ENCODE results near the gene LAMB4. TPM values are rescaled to one million over a fixed set of nuclear protein-coding genes. Genes with fewer than 3 reads are reported as not detected.

LAMB4 gene
- total and polyA plus RNA-seq, 2 donors (not counting 1 experiment from before 2014, with no cell fraction given): 0.17 to 0.57 TPM

DNA sequence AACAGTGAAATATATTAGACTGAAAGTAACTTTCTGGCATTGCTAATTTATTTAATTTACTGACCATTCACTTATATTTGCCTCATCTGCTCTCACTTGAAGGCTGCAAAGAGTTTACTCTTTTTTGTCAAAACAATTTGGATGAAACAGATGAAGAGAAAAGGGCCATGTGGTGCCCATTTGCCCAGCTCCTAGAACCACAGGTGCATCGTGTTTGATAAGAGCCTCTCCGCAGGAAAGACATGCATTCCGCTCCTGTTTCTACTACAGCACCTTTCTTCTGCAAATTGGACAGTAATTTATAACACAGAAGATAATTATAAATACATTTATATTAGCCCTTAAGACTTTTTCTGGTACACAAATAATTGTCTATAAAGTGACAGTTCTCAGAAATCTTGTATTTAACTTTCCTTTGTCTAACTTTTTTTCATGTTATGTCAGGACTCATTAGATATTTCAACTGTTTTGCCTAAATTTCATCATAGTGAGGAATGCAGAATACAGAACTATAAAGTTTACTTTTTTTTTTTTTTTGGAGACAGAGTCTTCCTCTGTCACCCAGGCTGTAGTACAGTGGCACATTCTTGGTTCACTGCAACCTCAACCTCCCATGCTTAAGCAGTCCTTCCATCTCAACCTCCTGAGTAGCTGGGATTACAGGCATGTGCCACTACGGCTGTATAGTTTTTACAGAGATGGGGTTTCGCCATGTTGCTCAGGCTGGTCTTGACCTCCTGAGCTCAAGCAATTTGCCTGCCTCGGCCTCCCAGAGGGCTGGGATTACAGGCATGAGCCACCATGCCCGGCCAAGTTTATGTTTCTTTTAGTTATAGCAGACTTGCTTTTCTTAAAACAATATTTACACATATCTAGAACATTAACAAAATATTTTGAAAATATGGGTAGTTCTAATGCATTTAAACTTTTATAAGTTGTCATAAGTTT is 869 bp downstream of the LAMB4 start:
- H3K9me3 ChIP-seq (ENCODE audit: control insufficient read depth, insufficient read depth, low read depth, low read length): no peaks in the 10 kb centered on the region
- no peak overlapping the region for H3K4me3 ChIP-seq (replicated peaks in 1 of 4; ENCODE audit: control extremely low read depth in 1 of 4, insufficient read depth in 1 of 4, low read depth in 3 of 4, low read length in 4 of 4)
- no peak overlapping the region for H3K4me2 ChIP-seq (ENCODE audit: extremely low read depth, insufficient read depth, low read length)
- no peaks in the 10 kb centered on the region for H3K4me1 ChIP-seq (ENCODE audit: control insufficient read depth, extremely low read depth, insufficient read depth, low read length)
- no peaks in the 10 kb centered on the region for H3K27me3 ChIP-seq (ENCODE audit: control insufficient read depth, insufficient read depth, low read length)
- TF ChIP-seq, protein P1, sequence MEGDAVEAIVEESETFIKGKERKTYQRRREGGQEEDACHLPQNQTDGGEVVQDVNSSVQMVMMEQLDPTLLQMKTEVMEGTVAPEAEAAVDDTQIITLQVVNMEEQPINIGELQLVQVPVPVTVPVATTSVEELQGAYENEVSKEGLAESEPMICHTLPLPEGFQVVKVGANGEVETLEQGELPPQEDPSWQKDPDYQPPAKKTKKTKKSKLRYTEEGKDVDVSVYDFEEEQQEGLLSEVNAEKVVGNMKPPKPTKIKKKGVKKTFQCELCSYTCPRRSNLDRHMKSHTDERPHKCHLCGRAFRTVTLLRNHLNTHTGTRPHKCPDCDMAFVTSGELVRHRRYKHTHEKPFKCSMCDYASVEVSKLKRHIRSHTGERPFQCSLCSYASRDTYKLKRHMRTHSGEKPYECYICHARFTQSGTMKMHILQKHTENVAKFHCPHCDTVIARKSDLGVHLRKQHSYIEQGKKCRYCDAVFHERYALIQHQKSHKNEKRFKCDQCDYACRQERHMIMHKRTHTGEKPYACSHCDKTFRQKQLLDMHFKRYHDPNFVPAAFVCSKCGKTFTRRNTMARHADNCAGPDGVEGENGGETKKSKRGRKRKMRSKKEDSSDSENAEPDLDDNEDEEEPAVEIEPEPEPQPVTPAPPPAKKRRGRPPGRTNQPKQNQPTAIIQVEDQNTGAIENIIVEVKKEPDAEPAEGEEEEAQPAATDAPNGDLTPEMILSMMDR (conservative IDR thresholded peaks at IDR 0.05 in 1 of 2, IDR thresholded peaks at IDR 0.05 in 1 of 2; ENCODE audit: low read depth in 1 of 2, low read length in 2 of 2): no peak
- TF ChIP-seq EZH2 (IDR thresholded peaks at IDR 0.05; ENCODE audit: low read length, missing control alignments): no peak
- no peaks in the 10 kb centered on the region for H3K36me3 ChIP-seq (ENCODE audit: control insufficient read depth, insufficient read depth, low read length)
- no peak overlapping the region for H3K9ac ChIP-seq (ENCODE audit: insufficient read depth, low read length)
- no peak overlapping the region for H3K27ac ChIP-seq (ENCODE audit: insufficient read depth, low read length)
- H2AFZ ChIP-seq (ENCODE audit: low read length): no peak overlapping the region
- no peaks in the 10 kb centered on the region for H3K79me2 ChIP-seq (ENCODE audit: control insufficient read depth, insufficient read depth, low read length)
- peak in 1 of 2 donors; percentile 48 for DNase-seq (ENCODE audit: low read depth in 2 of 2)
- H4K20me1 ChIP-seq (ENCODE audit: control insufficient read depth, extremely low read depth, insufficient read depth, low read length): no peaks in the 10 kb centered on the region

DNA sequence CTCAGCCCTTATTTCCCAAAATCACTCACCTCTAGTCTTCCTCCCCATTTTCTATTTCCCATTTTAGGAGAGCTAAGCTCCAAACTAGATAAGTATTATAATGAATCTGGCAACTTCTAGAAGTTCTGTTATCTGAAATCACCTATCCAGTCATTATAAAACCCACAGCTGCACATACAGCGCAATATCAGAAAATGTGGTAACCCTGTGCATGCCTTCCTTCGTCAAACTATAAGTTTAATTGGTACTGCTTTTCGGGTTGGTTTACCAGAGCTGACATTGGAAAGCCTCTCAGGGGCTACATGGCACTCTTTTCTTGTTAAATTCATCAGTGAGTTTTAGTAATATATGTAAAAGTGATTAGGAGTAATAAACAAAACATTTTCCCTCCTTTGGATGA is 1.6 kb downstream of the LAMB4 start:
- no peak for TF ChIP-seq EZH2 (IDR thresholded peaks at IDR 0.05; ENCODE audit: low read length, missing control alignments)
- TF ChIP-seq, protein P1 (conservative IDR thresholded peaks at IDR 0.05 in 1 of 2, IDR thresholded peaks at IDR 0.05 in 1 of 2; ENCODE audit: low read depth in 1 of 2, low read length in 2 of 2): no peak
- Histone ChIP-seq H3K27me3 (ENCODE audit: control insufficient read depth, insufficient read depth, low read length) (no peaks in the 10 kb centered on the region), H3K9ac (ENCODE audit: insufficient read depth, low read length) (no peak overlapping the region), H2AFZ (ENCODE audit: low read length) (no peak overlapping the region), H3K27ac (ENCODE audit: insufficient read depth, low read length) (no peak overlapping the region), H3K79me2 (ENCODE audit: control insufficient read depth, insufficient read depth, low read length) (no peaks in the 10 kb centered on the region), H3K36me3 (ENCODE audit: control insufficient read depth, insufficient read depth, low read length) (no peaks in the 10 kb centered on the region), H3K4me1 (ENCODE audit: control insufficient read depth, extremely low read depth, insufficient read depth, low read length) (no peaks in the 10 kb centered on the region), H3K9me3 (ENCODE audit: control insufficient read depth, insufficient read depth, low read depth, low read length) (no peaks in the 10 kb centered on the region), H3K4me2 (ENCODE audit: extremely low read depth, insufficient read depth, low read length) (no peak overlapping the region), H3K4me3 (replicated peaks in 1 of 4; ENCODE audit: control extremely low read depth in 1 of 4, insufficient read depth in 1 of 4, low read depth in 3 of 4, low read length in 4 of 4) (no peak overlapping the region), H4K20me1 (ENCODE audit: control insufficient read depth, extremely low read depth, insufficient read depth, low read length) (no peaks in the 10 kb centered on the region)
- no peak for DNase-seq (ENCODE audit: low read depth in 2 of 2)

DNA sequence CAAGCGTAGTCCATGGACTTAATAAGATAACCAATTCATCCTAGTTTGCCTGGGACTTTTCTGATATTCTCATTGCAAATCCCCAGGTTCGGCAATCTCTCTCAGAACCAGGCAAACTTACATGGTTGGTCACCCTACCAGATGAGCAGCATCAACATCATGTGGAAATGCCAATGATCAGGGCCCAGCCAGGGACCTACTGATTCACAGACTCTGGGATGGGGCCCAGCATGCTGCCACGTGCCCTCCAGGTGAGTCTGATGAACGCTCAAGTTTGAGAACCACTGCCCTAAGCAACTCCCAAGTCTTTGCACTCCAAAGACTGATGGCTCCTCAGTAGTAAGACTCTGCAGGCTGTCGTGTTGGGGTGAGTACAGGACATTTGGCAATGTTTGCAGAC is 2.7 kb downstream of the LAMB4 start:
- no peaks in the 10 kb centered on the region for H3K36me3 ChIP-seq (ENCODE audit: control insufficient read depth, insufficient read depth, low read length)

More for the DNA sequence above, 2.7 kb downstream of the LAMB4 start:
- Histone ChIP-seq H3K4me3 (replicated peaks in 1 of 4; ENCODE audit: control extremely low read depth in 1 of 4, insufficient read depth in 1 of 4, low read depth in 3 of 4, low read length in 4 of 4) (no peak overlapping the region), H3K4me2 (ENCODE audit: extremely low read depth, insufficient read depth, low read length) (no peak overlapping the region), H3K27me3 (ENCODE audit: control insufficient read depth, insufficient read depth, low read length) (no peaks in the 10 kb centered on the region), H2AFZ (ENCODE audit: low read length) (no peak overlapping the region), H3K9me3 (ENCODE audit: control insufficient read depth, insufficient read depth, low read depth, low read length) (no peaks in the 10 kb centered on the region), H3K79me2 (ENCODE audit: control insufficient read depth, insufficient read depth, low read length) (no peaks in the 10 kb centered on the region), H3K9ac (ENCODE audit: insufficient read depth, low read length) (no peak overlapping the region), H4K20me1 (ENCODE audit: control insufficient read depth, extremely low read depth, insufficient read depth, low read length) (no peaks in the 10 kb centered on the region), H3K27ac (ENCODE audit: insufficient read depth, low read length) (no peak overlapping the region), H3K4me1 (ENCODE audit: control insufficient read depth, extremely low read depth, insufficient read depth, low read length) (no peaks in the 10 kb centered on the region)
- TF ChIP-seq EZH2 (IDR thresholded peaks at IDR 0.05; ENCODE audit: low read length, missing control alignments): no peak
- TF ChIP-seq, protein P1 (conservative IDR thresholded peaks at IDR 0.05 in 1 of 2, IDR thresholded peaks at IDR 0.05 in 1 of 2; ENCODE audit: low read depth in 1 of 2, low read length in 2 of 2): no peak
- DNase-seq (ENCODE audit: low read depth in 2 of 2): no peak
